ENCODE results near the gene C1QL1.

C1QL1 gene

DNA sequence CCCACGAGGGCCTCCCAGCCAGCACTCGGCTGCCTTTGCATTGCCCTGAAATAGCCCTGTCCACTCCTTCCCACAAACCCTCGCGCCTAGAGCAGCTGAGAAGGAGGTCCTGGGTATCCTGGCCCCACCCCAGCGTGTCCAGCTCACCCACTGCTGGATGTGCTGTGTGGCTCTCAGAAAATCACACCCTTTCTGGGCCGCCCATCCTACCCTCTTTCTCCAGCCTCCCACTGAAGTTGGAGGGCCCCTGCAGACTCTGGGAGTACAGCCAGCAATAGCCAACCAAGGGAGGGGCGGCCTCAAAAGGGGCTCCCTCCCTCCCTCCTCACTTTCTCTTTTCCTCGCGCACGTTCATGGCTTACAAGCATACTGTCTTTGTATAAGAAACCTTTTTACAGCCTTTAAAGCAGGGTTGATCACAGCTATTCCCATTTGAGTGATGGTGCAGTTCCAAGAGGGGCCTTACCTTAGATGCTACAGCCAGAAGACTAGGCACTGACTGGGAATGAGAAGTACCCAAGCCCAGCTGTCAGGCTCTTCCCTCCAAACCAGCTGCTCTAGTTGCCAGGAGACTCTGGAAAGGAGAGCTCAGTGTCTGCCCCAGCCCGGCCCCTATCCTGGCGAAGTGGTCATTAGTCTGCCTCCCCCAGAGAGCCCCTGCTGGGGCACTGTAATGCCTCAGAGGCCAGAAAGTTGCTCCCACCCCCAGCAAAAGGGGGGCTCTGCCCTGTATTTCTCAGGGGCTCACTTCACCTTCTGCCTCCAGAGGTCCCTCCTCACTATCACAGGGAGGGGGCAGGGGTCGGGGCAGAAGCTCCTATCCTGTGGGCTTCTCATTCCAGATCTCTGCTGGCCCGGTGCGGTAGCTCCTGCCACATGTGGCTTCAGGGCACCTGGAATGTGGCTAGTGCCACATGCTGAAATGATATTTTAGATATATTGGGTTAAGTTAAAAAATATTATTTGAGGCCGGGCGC lies 45.2 kb upstream of the C1QL1 start:
- no peak overlapping the region for H3K4me3 ChIP-seq (ENCODE audit: low read depth in 1 of 2, low read length in 2 of 2)
- TF ChIP-seq, protein P1, sequence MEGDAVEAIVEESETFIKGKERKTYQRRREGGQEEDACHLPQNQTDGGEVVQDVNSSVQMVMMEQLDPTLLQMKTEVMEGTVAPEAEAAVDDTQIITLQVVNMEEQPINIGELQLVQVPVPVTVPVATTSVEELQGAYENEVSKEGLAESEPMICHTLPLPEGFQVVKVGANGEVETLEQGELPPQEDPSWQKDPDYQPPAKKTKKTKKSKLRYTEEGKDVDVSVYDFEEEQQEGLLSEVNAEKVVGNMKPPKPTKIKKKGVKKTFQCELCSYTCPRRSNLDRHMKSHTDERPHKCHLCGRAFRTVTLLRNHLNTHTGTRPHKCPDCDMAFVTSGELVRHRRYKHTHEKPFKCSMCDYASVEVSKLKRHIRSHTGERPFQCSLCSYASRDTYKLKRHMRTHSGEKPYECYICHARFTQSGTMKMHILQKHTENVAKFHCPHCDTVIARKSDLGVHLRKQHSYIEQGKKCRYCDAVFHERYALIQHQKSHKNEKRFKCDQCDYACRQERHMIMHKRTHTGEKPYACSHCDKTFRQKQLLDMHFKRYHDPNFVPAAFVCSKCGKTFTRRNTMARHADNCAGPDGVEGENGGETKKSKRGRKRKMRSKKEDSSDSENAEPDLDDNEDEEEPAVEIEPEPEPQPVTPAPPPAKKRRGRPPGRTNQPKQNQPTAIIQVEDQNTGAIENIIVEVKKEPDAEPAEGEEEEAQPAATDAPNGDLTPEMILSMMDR (IDR thresholded peaks at IDR 0.05; ENCODE audit: borderline replicate concordance, extremely low read depth, low read length, poor library complexity, severe bottlenecking) = no peak
- no peak overlapping the region for H3K9ac ChIP-seq (ENCODE audit: low read depth, low read length)
- no peaks in the 10 kb centered on the region for H3K36me3 ChIP-seq (ENCODE audit: insufficient read depth, low read length)
- no peak for DNase-seq
- no peaks in the 10 kb centered on the region for H3K79me2 ChIP-seq (ENCODE audit: insufficient read depth, low read length)
- H3K4me2 ChIP-seq (ENCODE audit: insufficient read depth, low read length) = no peak overlapping the region
- no peak overlapping the region for H2AFZ ChIP-seq (ENCODE audit: low read depth, low read length)
- no peaks in the 10 kb centered on the region for H3K9me3 ChIP-seq (ENCODE audit: insufficient read depth, low read length, severe bottlenecking)
- no peaks in the 10 kb centered on the region for H3K27me3 ChIP-seq (ENCODE audit: insufficient read depth, low read length, poor library complexity)
- ATAC-seq (ENCODE audit: insufficient read depth, low read depth) = no peak
- H3K27ac ChIP-seq (ENCODE audit: low read length) = no peak overlapping the region
- peaks cover 3% of the 10 kb centered on the region for H3K4me1 ChIP-seq (ENCODE audit: insufficient read depth, low read length)
- H4K20me1 ChIP-seq (ENCODE audit: insufficient read depth, low read length) = no peaks in the 10 kb centered on the region

- Histone ChIP-seq H3K27ac (ENCODE audit: low read length) (no peak overlapping the region), H3K9ac (ENCODE audit: low read depth, low read length) (no peak overlapping the region), H3K4me1 (ENCODE audit: insufficient read depth, low read length) (no peaks in the 10 kb centered on the region), H3K4me2 (ENCODE audit: insufficient read depth, low read length) (no peak overlapping the region), H3K27me3 (ENCODE audit: insufficient read depth, low read length, poor library complexity) (no peaks in the 10 kb centered on the region), H3K9me3 (ENCODE audit: insufficient read depth, low read length, severe bottlenecking) (no peaks in the 10 kb centered on the region), H3K36me3 (ENCODE audit: insufficient read depth, low read length) (no peaks in the 10 kb centered on the region), H2AFZ (ENCODE audit: low read depth, low read length) (no peak overlapping the region), H4K20me1 (ENCODE audit: insufficient read depth, low read length) (no peaks in the 10 kb centered on the region), H3K4me3 (ENCODE audit: low read depth in 1 of 2, low read length in 2 of 2) (no peak overlapping the region), H3K79me2 (ENCODE audit: insufficient read depth, low read length) (no peaks in the 10 kb centered on the region)
- ATAC-seq (ENCODE audit: insufficient read depth, low read depth) (no peak), DNase-seq (no peak)
- TF ChIP-seq EZH2 (IDR thresholded peaks at IDR 0.05; ENCODE audit: borderline replicate concordance, low read depth, low read length, severe bottlenecking) = no peak
- TF ChIP-seq, protein P1 (IDR thresholded peaks at IDR 0.05; ENCODE audit: borderline replicate concordance, extremely low read depth, low read length, poor library complexity, severe bottlenecking) = no peak
Measured at GRCh38 chr17:45011767-45012166, 43.7 kb upstream of the C1QL1 start.

DNA sequence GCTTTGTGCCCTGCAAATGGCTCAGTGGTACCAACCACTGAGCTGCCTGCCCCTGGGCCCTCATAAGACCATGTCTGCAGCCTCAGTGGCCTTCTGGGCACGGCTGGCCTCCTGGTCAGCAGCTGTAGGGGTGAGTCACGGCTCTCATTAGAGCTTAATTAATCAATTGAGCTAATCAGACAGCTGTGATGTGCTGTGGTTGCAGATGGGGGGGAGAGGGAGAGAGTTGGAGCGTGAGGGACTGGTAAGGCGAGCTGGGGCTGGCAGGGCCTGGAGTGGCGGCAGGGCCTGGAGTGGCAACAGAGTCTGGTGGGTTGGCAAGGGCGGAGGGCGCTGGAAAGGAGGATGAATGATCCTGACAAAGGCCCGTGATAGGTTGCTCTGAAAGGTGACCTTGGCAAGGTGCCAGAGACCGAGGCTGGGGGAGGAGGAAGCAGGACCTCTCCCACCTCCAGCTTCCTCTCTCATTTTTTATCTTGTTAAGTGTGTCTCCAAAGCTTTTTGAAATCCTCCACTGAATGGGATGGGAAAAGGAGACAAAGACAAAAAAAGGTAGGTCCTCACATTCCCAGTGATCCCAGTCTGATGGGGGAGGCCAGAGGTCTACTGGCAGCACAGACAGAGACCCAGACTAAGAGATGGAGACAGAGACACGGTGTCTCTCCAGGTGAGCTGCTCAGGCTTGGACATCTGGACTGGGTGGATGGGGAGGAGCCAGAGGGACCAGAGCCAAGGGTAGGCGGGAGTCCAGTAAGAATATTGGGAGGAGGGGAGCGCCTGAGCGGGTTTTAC lies 41.8 kb upstream of the C1QL1 start:
- Histone ChIP-seq H4K20me1 (ENCODE audit: insufficient read depth, low read length) (no peaks in the 10 kb centered on the region), H3K27me3 (ENCODE audit: insufficient read depth, low read length, poor library complexity) (no peaks in the 10 kb centered on the region), H3K9ac (ENCODE audit: low read depth, low read length) (no peak overlapping the region), H3K4me3 (ENCODE audit: low read depth in 1 of 2, low read length in 2 of 2) (no peak overlapping the region), H3K9me3 (ENCODE audit: insufficient read depth, low read length, severe bottlenecking) (no peaks in the 10 kb centered on the region), H3K79me2 (ENCODE audit: insufficient read depth, low read length) (no peaks in the 10 kb centered on the region), H3K4me2 (ENCODE audit: insufficient read depth, low read length) (no peak overlapping the region), H3K27ac (ENCODE audit: low read length) (no peak overlapping the region), H3K4me1 (ENCODE audit: insufficient read depth, low read length) (no peaks in the 10 kb centered on the region), H3K36me3 (ENCODE audit: insufficient read depth, low read length) (no peaks in the 10 kb centered on the region), H2AFZ (ENCODE audit: low read depth, low read length) (no peak overlapping the region)
- TF ChIP-seq EZH2 (IDR thresholded peaks at IDR 0.05; ENCODE audit: borderline replicate concordance, low read depth, low read length, severe bottlenecking) = no peak
- TF ChIP-seq, protein P1 (IDR thresholded peaks at IDR 0.05; ENCODE audit: borderline replicate concordance, extremely low read depth, low read length, poor library complexity, severe bottlenecking) = no peak
- DNase-seq = no peak
- no peak for ATAC-seq (ENCODE audit: insufficient read depth, low read depth)
